Activated CD4-positive, alpha-beta T cell treated with anti-CD3 and anti-CD28 coated beads, Interleukin-2, amount 50 U/mL, for 4 hours (primary cell): ENCODE measurements around the gene BRD7.

ENCODE experiments used
- DNase-seq, 2 experiments: peaks; one replicate each; pipeline ENCODE4 v3.0.0-alpha.2; 2020

BRD7 gene

GRCh38 chr16:50288026-50288425 lies 80.8 kb downstream of the BRD7 start:
- DNase-seq = no peak

GRCh38 chr16:50286681-50287080 lies 82.1 kb downstream of the BRD7 start:
- DNase-seq = no peak

GRCh38 chr16:50285406-50286003 lies 83.3 kb downstream of the BRD7 start:
- DNase-seq = no peak

GRCh38 chr16:50284131-50284911 lies 84.5 kb downstream of the BRD7 start:
- DNase-seq = no peak

GRCh38 chr16:50282955-50283631 lies 85.7 kb downstream of the BRD7 start:
- no peak for DNase-seq

- DNase-seq = peak in 1 of 2 experiments; percentile 31
Observed at GRCh38 chr16:50282010-50282538, 86.7 kb downstream of the BRD7 start.

GRCh38 chr16:50281391-50282009 lies 87.3 kb downstream of the BRD7 start:
- DNase-seq = no peak

- no peak for DNase-seq
Observed at GRCh38 chr16:50280932-50281331, 87.9 kb downstream of the BRD7 start.

- no peak for DNase-seq
Observed at GRCh38 chr16:50279504-50279865, 89.3 kb downstream of the BRD7 start.

- no peak for DNase-seq
Observed at GRCh38 chr16:50278251-50278650, 90.5 kb downstream of the BRD7 start.

GRCh38 chr16:50276801-50277555 lies 91.8 kb downstream of the BRD7 start:
- no peak for DNase-seq

- no peak for DNase-seq
Observed at GRCh38 chr16:50276326-50276640, 92.5 kb downstream of the BRD7 start.

GRCh38 chr16:50275428-50276325 lies 93.1 kb downstream of the BRD7 start:
- no peak for DNase-seq

- DNase-seq = no peak
Observed at GRCh38 chr16:50275098-50275415, 93.7 kb downstream of the BRD7 start.

GRCh38 chr16:50274326-50275097 lies 94.3 kb downstream of the BRD7 start:
- peak in 1 of 2 experiments; percentile 32 for DNase-seq

- peak; percentile 23 to 26 for DNase-seq
Observed at GRCh38 chr16:50273888-50274325, 94.9 kb downstream of the BRD7 start.

- no peak for DNase-seq
Observed at GRCh38 chr16:50273382-50273690, 95.5 kb downstream of the BRD7 start.

GRCh38 chr16:50272687-50273381 lies 96.0 kb downstream of the BRD7 start:
- DNase-seq = no peak

GRCh38 chr16:50272111-50272571 lies 96.6 kb downstream of the BRD7 start:
- no peak for DNase-seq
